Measurements from ENCODE around the gene KAT7.

KAT7 gene

DNA sequence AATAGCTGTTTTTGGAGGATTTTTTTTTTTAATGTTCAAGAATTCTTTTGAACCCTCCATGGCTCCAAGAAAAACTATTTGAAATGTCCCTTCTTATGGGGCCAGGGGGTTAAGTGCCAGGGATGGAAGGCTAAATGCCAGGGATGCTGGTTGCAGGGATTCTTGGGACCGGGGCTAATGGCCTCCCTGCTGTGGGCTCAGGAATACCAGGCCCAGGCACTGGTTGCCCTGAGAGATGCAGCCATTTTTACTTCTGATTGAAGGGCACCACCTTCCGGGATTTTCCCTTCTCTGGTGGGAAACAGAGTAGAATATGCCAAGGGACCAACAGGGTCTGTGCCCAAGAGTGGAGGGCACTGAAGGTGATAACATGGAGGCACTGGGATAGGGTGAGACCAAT lies 10.9 kb upstream of the KAT7 start:
- no peak for DNase-seq (ENCODE audit: low read depth in 1 of 2, low spot score in 1 of 2)
- no peaks in the 10 kb centered on the region for H3K27me3 ChIP-seq (ENCODE audit: insufficient read depth, poor library complexity, severe bottlenecking)
- no peak for TF ChIP-seq POLR2AphosphoS5 (IDR thresholded peaks at IDR 0.05; ENCODE audit: low read depth)
- TF ChIP-seq, protein P1, sequence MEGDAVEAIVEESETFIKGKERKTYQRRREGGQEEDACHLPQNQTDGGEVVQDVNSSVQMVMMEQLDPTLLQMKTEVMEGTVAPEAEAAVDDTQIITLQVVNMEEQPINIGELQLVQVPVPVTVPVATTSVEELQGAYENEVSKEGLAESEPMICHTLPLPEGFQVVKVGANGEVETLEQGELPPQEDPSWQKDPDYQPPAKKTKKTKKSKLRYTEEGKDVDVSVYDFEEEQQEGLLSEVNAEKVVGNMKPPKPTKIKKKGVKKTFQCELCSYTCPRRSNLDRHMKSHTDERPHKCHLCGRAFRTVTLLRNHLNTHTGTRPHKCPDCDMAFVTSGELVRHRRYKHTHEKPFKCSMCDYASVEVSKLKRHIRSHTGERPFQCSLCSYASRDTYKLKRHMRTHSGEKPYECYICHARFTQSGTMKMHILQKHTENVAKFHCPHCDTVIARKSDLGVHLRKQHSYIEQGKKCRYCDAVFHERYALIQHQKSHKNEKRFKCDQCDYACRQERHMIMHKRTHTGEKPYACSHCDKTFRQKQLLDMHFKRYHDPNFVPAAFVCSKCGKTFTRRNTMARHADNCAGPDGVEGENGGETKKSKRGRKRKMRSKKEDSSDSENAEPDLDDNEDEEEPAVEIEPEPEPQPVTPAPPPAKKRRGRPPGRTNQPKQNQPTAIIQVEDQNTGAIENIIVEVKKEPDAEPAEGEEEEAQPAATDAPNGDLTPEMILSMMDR (IDR thresholded peaks at IDR 0.05; ENCODE audit: insufficient read depth, low read length), result no peak
- TF ChIP-seq GABPA (IDR thresholded peaks at IDR 0.05; ENCODE audit: low read depth), result no peak
- TF ChIP-seq, protein P2, sequence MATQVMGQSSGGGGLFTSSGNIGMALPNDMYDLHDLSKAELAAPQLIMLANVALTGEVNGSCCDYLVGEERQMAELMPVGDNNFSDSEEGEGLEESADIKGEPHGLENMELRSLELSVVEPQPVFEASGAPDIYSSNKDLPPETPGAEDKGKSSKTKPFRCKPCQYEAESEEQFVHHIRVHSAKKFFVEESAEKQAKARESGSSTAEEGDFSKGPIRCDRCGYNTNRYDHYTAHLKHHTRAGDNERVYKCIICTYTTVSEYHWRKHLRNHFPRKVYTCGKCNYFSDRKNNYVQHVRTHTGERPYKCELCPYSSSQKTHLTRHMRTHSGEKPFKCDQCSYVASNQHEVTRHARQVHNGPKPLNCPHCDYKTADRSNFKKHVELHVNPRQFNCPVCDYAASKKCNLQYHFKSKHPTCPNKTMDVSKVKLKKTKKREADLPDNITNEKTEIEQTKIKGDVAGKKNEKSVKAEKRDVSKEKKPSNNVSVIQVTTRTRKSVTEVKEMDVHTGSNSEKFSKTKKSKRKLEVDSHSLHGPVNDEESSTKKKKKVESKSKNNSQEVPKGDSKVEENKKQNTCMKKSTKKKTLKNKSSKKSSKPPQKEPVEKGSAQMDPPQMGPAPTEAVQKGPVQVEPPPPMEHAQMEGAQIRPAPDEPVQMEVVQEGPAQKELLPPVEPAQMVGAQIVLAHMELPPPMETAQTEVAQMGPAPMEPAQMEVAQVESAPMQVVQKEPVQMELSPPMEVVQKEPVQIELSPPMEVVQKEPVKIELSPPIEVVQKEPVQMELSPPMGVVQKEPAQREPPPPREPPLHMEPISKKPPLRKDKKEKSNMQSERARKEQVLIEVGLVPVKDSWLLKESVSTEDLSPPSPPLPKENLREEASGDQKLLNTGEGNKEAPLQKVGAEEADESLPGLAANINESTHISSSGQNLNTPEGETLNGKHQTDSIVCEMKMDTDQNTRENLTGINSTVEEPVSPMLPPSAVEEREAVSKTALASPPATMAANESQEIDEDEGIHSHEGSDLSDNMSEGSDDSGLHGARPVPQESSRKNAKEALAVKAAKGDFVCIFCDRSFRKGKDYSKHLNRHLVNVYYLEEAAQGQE (IDR thresholded peaks at IDR 0.05; ENCODE audit: insufficient replicate concordance, low read depth), result no peak
- no peak for TF ChIP-seq SPI1 (IDR thresholded peaks at IDR 0.05; ENCODE audit: borderline replicate concordance, low read depth)
- H3K4me3 ChIP-seq (replicated peaks; ENCODE audit: insufficient read depth, low read length), result no peak overlapping the region
- H3K27ac ChIP-seq (replicated peaks), result no peak overlapping the region

GRCh38 chr17:49779156-49779738 lies 9.2 kb upstream of the KAT7 start:
- DNase-seq (ENCODE audit: low read depth in 1 of 2, low spot score in 1 of 2), result no peak
- TF ChIP-seq GABPA (IDR thresholded peaks at IDR 0.05; ENCODE audit: low read depth) (no peak), POLR2AphosphoS5 (IDR thresholded peaks at IDR 0.05; ENCODE audit: low read depth) (no peak), SPI1 (IDR thresholded peaks at IDR 0.05; ENCODE audit: borderline replicate concordance, low read depth) (no peak)
- TF ChIP-seq, protein P2 (IDR thresholded peaks at IDR 0.05; ENCODE audit: insufficient replicate concordance, low read depth), result no peak
- TF ChIP-seq, protein P1 (IDR thresholded peaks at IDR 0.05; ENCODE audit: insufficient read depth, low read length), result no peak
- H3K27me3 ChIP-seq (ENCODE audit: insufficient read depth, poor library complexity, severe bottlenecking), result no peaks in the 10 kb centered on the region
- H3K4me3 ChIP-seq (replicated peaks; ENCODE audit: insufficient read depth, low read length), result no peak overlapping the region
- no peak overlapping the region for H3K27ac ChIP-seq (replicated peaks)

DNA sequence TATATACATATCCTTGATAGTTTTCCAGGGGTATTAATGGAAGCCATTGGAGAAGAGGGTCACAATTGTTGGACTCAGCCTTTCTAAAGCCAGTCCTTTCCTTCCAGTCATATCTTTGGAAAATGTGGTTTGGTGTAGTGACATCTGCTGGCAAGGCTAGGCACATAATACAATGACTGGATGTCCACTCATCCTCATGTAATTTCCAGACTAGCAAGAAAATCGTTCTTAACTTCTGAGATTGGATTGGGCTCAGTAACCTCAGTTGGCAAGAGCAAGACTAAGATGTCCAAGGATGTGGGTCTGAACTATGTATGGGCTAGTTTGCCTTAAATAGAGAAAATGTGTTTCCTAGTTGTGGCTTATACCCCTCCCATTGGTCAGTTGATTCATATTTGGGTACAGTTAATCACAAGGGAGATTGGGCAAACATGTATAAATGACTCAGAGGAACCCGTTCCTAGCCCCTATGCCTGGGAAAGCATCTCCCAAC lies 8.7 kb upstream of the KAT7 start:
- peak in 1 of 2 experiments; percentile 62 for DNase-seq (ENCODE audit: low read depth in 1 of 2, low spot score in 1 of 2)
- H3K27ac ChIP-seq (replicated peaks), result no peak overlapping the region
- no peaks in the 10 kb centered on the region for H3K27me3 ChIP-seq (ENCODE audit: insufficient read depth, poor library complexity, severe bottlenecking)
- H3K4me3 ChIP-seq (replicated peaks; ENCODE audit: insufficient read depth, low read length), result no peak overlapping the region
- TF ChIP-seq, protein P2 (IDR thresholded peaks at IDR 0.05; ENCODE audit: insufficient replicate concordance, low read depth), result no peak
- TF ChIP-seq, protein P1 (IDR thresholded peaks at IDR 0.05; ENCODE audit: insufficient read depth, low read length), result peak; percentile 72
